ENCODE data around the gene GZMM. TPM values are rescaled to one million over a fixed set of nuclear protein-coding genes. Genes with fewer than 3 reads are reported as not detected.
"Not testable (repeated sequence)": the region's sequence is repeated elsewhere in the genome, so short reads cannot be mapped to it uniquely, and the experiment has no call there.

The GZMM gene
- total RNA-seq, 1 donor from 2014 or later = 0.34 TPM

GRCh38 chr19:584240-585001, 40.6 kb downstream of the GZMM start:
- Mint-ChIP-seq H3K4me1 (ENCODE audit: unreplicated experiment) (no peaks in the 10 kb centered on the region), H3K36me3 (no peaks in the 10 kb centered on the region), H3K9me3 (no peaks in the 10 kb centered on the region), H3K27me3 (peaks cover 17% of the 10 kb centered on the region), H3K4me3 (no peak overlapping the region), H3K27ac (peak overlapping the region; percentile 50)
- DNase-seq (ENCODE audit: extremely low spot score, unreplicated experiment) = no peak
- TF ChIP-seq CTCF (conservative IDR thresholded peaks at IDR 0.05) = peak; percentile 96

GRCh38 chr19:585146-585545, 41.3 kb downstream of the GZMM start:
- H3K27ac Mint-ChIP-seq; H3K9me3 Mint-ChIP-seq; DNase-seq (ENCODE audit: extremely low spot score, unreplicated experiment); H3K36me3 Mint-ChIP-seq; H3K4me3 Mint-ChIP-seq; H3K4me1 Mint-ChIP-seq (ENCODE audit: unreplicated experiment): not testable (repeated sequence)
- H3K27me3 Mint-ChIP-seq = peaks cover 17% of the 10 kb centered on the region

- DNase-seq (ENCODE audit: extremely low spot score, unreplicated experiment) = no peak
- TF ChIP-seq CTCF (conservative IDR thresholded peaks at IDR 0.05) = no peak
- H3K27me3 Mint-ChIP-seq = peaks cover 17% of the 10 kb centered on the region
Measured at GRCh38 chr19:585551-586110, 41.8 kb downstream of the GZMM start.

GRCh38 chr19:588093-588740, 44.4 kb downstream of the GZMM start:
- peak overlapping the region; percentile 11 for H3K27ac Mint-ChIP-seq
- H3K27me3 Mint-ChIP-seq = peaks cover 36% of the 10 kb centered on the region
- TF ChIP-seq CTCF (conservative IDR thresholded peaks at IDR 0.05) = peak; percentile 69
- H3K9me3 Mint-ChIP-seq = no peaks in the 10 kb centered on the region
- H3K4me3 Mint-ChIP-seq = no peak overlapping the region
- no peak for DNase-seq (ENCODE audit: extremely low spot score, unreplicated experiment)
- no peaks in the 10 kb centered on the region for H3K4me1 Mint-ChIP-seq (ENCODE audit: unreplicated experiment)
- H3K36me3 Mint-ChIP-seq = no peaks in the 10 kb centered on the region

More at GRCh38 chr19:585551-586110, 41.8 kb downstream of the GZMM start:
- Mint-ChIP-seq H3K9me3 (no peaks in the 10 kb centered on the region), H3K4me1 (ENCODE audit: unreplicated experiment) (no peaks in the 10 kb centered on the region), H3K36me3 (no peaks in the 10 kb centered on the region), H3K27ac (no peak overlapping the region), H3K4me3 (no peak overlapping the region)

- Mint-ChIP-seq H3K27me3 (peaks cover 44% of the 10 kb centered on the region), H3K9me3 (no peaks in the 10 kb centered on the region), H3K36me3 (no peaks in the 10 kb centered on the region), H3K27ac (no peak overlapping the region), H3K4me3 (peak overlapping the region; percentile 65), H3K4me1 (ENCODE audit: unreplicated experiment) (no peaks in the 10 kb centered on the region)
- DNase-seq (ENCODE audit: extremely low spot score, unreplicated experiment) = no peak
- TF ChIP-seq CTCF (conservative IDR thresholded peaks at IDR 0.05) = no peak
Measured at GRCh38 chr19:588741-589692, 45.2 kb downstream of the GZMM start.
